Measurements from ENCODE around the gene ATG101. TPM values are rescaled to one million over a fixed set of nuclear protein-coding genes. Genes with fewer than 3 reads are reported as not detected.

Gene ATG101
- total RNA-seq, 2 experiments from 2014 or later, result 20.6 to 20.9 TPM

DNA sequence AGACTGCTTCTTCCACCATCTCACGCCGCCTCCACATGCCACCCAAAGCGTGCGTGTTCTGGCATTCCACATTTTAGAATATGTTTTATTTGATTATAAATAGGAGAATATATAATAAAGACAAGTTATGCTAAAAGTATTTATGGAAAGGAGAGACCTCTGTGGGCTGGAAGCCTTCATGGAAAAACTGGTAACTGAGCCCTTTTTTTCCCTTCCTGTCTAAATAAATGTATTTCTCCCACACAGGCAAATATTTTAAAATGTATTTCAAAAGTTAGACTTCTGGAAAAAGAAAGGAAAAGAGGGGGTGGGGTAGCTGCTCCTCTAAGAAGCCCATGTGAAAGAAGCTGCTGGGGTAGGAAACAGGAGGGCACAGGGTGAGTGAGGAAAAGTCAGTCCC, 34.6 kb upstream of the ATG101 start:
- intact Hi-C loops (cut with DNase I, micrococcal nuclease), result loop anchor here in 1 of 2 experiments (1.0 kb wide), 1 partner anchor 14 kb away; no protein-coding TSS in a partner anchor
- H3K27ac Mint-ChIP-seq, result peak overlapping the region; percentile 86

GRCh38 chr12:52035926-52036325, 33.9 kb upstream of the ATG101 start:
- H3K36me3 Mint-ChIP-seq (ENCODE audit: low read depth), result no peaks in the 10 kb centered on the region
- peaks cover 46% of the 10 kb centered on the region for H3K4me1 ChIP-seq (ENCODE audit: insufficient read depth, low read length)
- intact Hi-C loops (cut with DNase I, micrococcal nuclease), result loop anchor here (1.0 to 2.0 kb wide), 2 partner anchors 13 to 15 kb away; partner anchors contain the start of gene NR4A1 (in 1 of the 2)
- no peaks in the 10 kb centered on the region for H3K9me3 Mint-ChIP-seq
- no peaks in the 10 kb centered on the region for H3K9me3 ChIP-seq (ENCODE audit: control insufficient read depth in 1 of 2, insufficient read depth in 1 of 2, low read length in 2 of 2)
- TF ChIP-seq, protein P1, sequence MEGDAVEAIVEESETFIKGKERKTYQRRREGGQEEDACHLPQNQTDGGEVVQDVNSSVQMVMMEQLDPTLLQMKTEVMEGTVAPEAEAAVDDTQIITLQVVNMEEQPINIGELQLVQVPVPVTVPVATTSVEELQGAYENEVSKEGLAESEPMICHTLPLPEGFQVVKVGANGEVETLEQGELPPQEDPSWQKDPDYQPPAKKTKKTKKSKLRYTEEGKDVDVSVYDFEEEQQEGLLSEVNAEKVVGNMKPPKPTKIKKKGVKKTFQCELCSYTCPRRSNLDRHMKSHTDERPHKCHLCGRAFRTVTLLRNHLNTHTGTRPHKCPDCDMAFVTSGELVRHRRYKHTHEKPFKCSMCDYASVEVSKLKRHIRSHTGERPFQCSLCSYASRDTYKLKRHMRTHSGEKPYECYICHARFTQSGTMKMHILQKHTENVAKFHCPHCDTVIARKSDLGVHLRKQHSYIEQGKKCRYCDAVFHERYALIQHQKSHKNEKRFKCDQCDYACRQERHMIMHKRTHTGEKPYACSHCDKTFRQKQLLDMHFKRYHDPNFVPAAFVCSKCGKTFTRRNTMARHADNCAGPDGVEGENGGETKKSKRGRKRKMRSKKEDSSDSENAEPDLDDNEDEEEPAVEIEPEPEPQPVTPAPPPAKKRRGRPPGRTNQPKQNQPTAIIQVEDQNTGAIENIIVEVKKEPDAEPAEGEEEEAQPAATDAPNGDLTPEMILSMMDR (IDR thresholded peaks at IDR 0.05), result no peak
- H3K4me3 ChIP-seq (ENCODE audit: low read length), result no peak overlapping the region
- ChIA-PET POLR2A (interaction anchor here (1.3 to 3.3 kb wide), 3 partner anchors 10 to 34 kb away, joined by 4 to 15 read pairs (median 7); partner anchors contain the start of genes ATG101 and NR4A1), CTCF (interaction anchor here (1.6 to 9.8 kb wide), 2 partner anchors 13 to 15 kb away, joined by 5 to 89 read pairs; partner anchors contain the start of gene NR4A1)
- H3K4me1 Mint-ChIP-seq (ENCODE audit: low read depth), result peaks cover 47% of the 10 kb centered on the region
- no peaks in the 10 kb centered on the region for H3K36me3 ChIP-seq (ENCODE audit: insufficient read depth, low read length)
- H3K27ac Mint-ChIP-seq, result peak overlapping the region; percentile 86
- H3K27me3 Mint-ChIP-seq, result no peaks in the 10 kb centered on the region
- no peaks in the 10 kb centered on the region for H3K27me3 ChIP-seq (ENCODE audit: control insufficient read depth in 1 of 2, insufficient read depth in 2 of 2, low read length in 2 of 2)
- no peak overlapping the region for H3K27ac ChIP-seq (ENCODE audit: low read depth in 1 of 2, low read length in 2 of 2)
- ATAC-seq (ENCODE audit: poor library complexity) (no peak), DNase-seq (no peak)
- peak overlapping the region; percentile 78 for H3K4me3 Mint-ChIP-seq

More for the DNA sequence above, 34.6 kb upstream of the ATG101 start:
- Mint-ChIP-seq H3K36me3 (ENCODE audit: low read depth) (no peaks in the 10 kb centered on the region), H3K27me3 (no peaks in the 10 kb centered on the region), H3K4me1 (ENCODE audit: low read depth) (peaks cover 47% of the 10 kb centered on the region), H3K9me3 (no peaks in the 10 kb centered on the region), H3K4me3 (peak overlapping the region; percentile 42)
- Histone ChIP-seq H3K9me3 (ENCODE audit: control insufficient read depth in 1 of 2, insufficient read depth in 1 of 2, low read length in 2 of 2) (no peaks in the 10 kb centered on the region), H3K27ac (ENCODE audit: low read depth in 1 of 2, low read length in 2 of 2) (no peak overlapping the region), H3K4me3 (ENCODE audit: low read length) (no peak overlapping the region), H3K27me3 (ENCODE audit: control insufficient read depth in 1 of 2, insufficient read depth in 2 of 2, low read length in 2 of 2) (no peaks in the 10 kb centered on the region), H3K4me1 (ENCODE audit: insufficient read depth, low read length) (peaks cover 46% of the 10 kb centered on the region), H3K36me3 (ENCODE audit: insufficient read depth, low read length) (no peaks in the 10 kb centered on the region)
- ChIA-PET POLR2A (interaction anchor here (3.3 kb wide), 1 partner anchor 16 kb away, joined by 15 read pairs; the partner anchor contains the start of gene NR4A1), CTCF (interaction anchor here (1.1 to 9.8 kb wide), 2 partner anchors 12 to 34 kb away, joined by 3 to 89 read pairs; no protein-coding TSS in a partner anchor)
- DNase-seq (no peak), ATAC-seq (ENCODE audit: poor library complexity) (no peak)
- TF ChIP-seq, protein P1 (IDR thresholded peaks at IDR 0.05), result no peak

DNA sequence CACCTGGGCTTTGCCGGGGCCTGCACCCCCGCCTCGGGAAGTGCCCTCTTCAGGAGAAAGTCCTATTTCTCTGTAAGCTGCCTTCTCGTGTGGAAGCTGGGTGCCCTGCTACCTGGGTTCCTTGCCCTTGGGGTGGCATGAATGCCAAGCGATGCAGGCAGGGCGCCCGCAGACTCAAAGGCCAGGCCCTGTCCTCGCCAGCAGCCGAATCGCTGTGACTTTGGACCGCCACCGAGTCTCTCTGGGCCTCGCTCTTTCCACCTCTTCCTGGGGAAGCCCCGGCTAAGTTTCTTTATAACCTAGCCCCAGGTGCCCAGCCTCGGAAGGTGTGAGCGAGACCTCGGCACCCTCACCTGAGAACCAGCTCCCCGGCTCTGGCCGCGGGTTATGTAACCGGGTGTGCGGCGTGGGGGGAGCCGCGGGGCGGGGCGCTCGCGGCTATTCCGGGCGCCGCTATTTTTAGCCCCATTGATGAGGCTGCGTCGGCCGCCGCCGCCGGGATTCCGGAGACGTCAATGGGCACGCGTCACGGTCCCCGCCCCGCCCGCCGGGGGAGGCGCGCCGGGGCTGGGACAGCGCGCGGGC, 33.1 kb upstream of the ATG101 start:
- Mint-ChIP-seq H3K27me3 (no peaks in the 10 kb centered on the region), H3K36me3 (ENCODE audit: low read depth) (no peaks in the 10 kb centered on the region), H3K9me3 (no peaks in the 10 kb centered on the region), H3K4me3 (peak overlapping the region; percentile 78), H3K27ac (peak overlapping the region; percentile 86), H3K4me1 (ENCODE audit: low read depth) (peaks cover 50% of the 10 kb centered on the region)
- peak; percentile 59 for ATAC-seq (ENCODE audit: poor library complexity)
- Histone ChIP-seq H3K4me1 (ENCODE audit: insufficient read depth, low read length) (peaks cover 52% of the 10 kb centered on the region), H3K27me3 (ENCODE audit: control insufficient read depth in 1 of 2, insufficient read depth in 2 of 2, low read length in 2 of 2) (no peaks in the 10 kb centered on the region), H3K9me3 (ENCODE audit: control insufficient read depth in 1 of 2, insufficient read depth in 1 of 2, low read length in 2 of 2) (no peaks in the 10 kb centered on the region), H3K4me3 (ENCODE audit: low read length) (peak overlapping the region; percentile 53), H3K36me3 (ENCODE audit: insufficient read depth, low read length) (no peaks in the 10 kb centered on the region), H3K27ac (ENCODE audit: low read depth in 1 of 2, low read length in 2 of 2) (peak overlapping the region; percentile 50 to 75)
- CTCF ChIA-PET, result interaction anchor here (1.0 to 9.8 kb wide), 3 partner anchors 13 to 33 kb away, joined by 3 to 89 read pairs (median 5); partner anchors contain the start of genes ATG101 and NR4A1
- intact Hi-C loops (cut with DNase I, micrococcal nuclease), result loop anchor here in 1 of 2 experiments (2.0 kb wide), 1 partner anchor 14 kb away; the partner anchor contains the start of gene NR4A1
- TF ChIP-seq, protein P1 (IDR thresholded peaks at IDR 0.05), result no peak
- POLR2A ChIA-PET, result interaction anchor here (1.3 to 3.3 kb wide), 3 partner anchors 11 to 33 kb away, joined by 4 to 15 read pairs (median 7); partner anchors contain the start of genes ATG101 and NR4A1
- peak; percentile 54 to 96 (median 78) for DNase-seq

Measured in CD4-positive, alpha-beta T cell (primary cell).